ENCODE results near the gene ALDH9A1.

DNA sequence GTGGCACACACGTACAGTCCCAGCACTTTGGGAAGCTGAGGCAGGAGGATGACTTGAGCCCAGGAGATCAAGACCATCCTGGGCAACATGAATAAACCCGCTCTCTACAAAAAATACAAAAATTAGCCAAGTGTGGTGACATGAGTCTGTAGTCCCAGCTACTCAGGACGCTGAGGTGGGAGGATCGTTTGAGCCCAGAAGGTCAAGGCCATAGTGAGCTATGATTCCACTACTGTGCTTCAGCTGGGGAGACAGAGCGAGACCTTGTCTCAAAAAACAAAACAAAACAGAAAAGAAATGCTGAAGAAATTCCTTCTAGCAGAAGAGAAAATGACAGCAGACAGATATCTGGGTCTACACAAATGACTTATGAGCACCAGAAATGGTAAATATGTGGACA is 10.3 kb downstream of the ALDH9A1 start:
- TF ChIP-seq EZH2phosphoT487 (IDR thresholded peaks at IDR 0.05; ENCODE audit: insufficient read depth, low read depth) = no peak
- TF ChIP-seq EZH2 (IDR thresholded peaks at IDR 0.05; ENCODE audit: insufficient read depth, poor library complexity, severe bottlenecking) = no peak
